Uterus (tissue), 4 donors: ENCODE results near the gene ANKK1. TPM values are rescaled to one million over a fixed set of nuclear protein-coding genes. Genes with fewer than 3 reads are reported as not detected.

Source experiments
- DNase-seq, 2 donors: peaks; one replicate each; pipeline ENCODE4 v3.0.0-alpha.2; 2019 to 2020
- H3K27ac ChIP-seq, 2 donors: fragments of 200-600 bp; sonication (generic); 1 replicate in 1 of 2; 2 replicates in 1 of 2; pipeline ENCODE4 v1.5.1; 2016 to 2018
- H3K27me3 ChIP-seq, 2 donors: fragments of 200-600 bp; sonication (generic); one replicate each; pipeline ENCODE4 v1.5.1; 2018 to 2019; ENCODE audit warnings: control low read depth in 1 of 2
- H3K36me3 ChIP-seq, 2 donors: fragments of 200-600 bp; sonication (generic); one replicate each; pipeline ENCODE4 v1.5.1; 2019; ENCODE audit warnings: control low read depth in 1 of 2
- H3K4me1 ChIP-seq, 2 donors: fragments of 200-600 bp; sonication (generic); one replicate each; pipeline ENCODE4 v1.5.1; 2018 to 2019; ENCODE audit warnings: control low read depth in 1 of 2
- H3K4me3 ChIP-seq, 2 donors: fragments of 200-600 bp; sonication (generic); 1 replicate in 1 of 2; 2 replicates in 1 of 2; pipeline ENCODE4 v1.5.1; 2018 to 2019; ENCODE audit warnings: mild to moderate bottlenecking in 1 of 2
- H3K9me3 ChIP-seq, 2 donors: fragments of 200-600 bp; sonication (generic); one replicate each; pipeline ENCODE4 v1.5.1; 2019; ENCODE audit warnings: control low read depth in 1 of 2
- POLR2A ChIP-seq, 2 donors: fragments of 450-650 bp; IDR thresholded peaks; one replicate each; pipeline ENCODE4 v1.6.1; 2016; ENCODE audit warnings: antibody characterized with exemption in 2 of 2, mild to moderate bottlenecking in 1 of 2, moderate library complexity in 1 of 2
- intact Hi-C: fragments of 100-400 bp; cut with DNase I; formaldehyde crosslinking; loops from one replicate; pipeline ENCODE4 v1.15.1; 2023; ENCODE audit warnings: low total_unique reads
- total RNA-seq, 4 donors: library from RNA; depleted of rRNA in 3 of 4; stranded (reverse); fragments of >200 nt in 3 of 4; gene quantifications; one replicate each; pipeline versions ENCODE4 v1.1.0 to v1.2.4, GENCODE V29; 2014 to 2023
- TF ChIP-seq, protein P1 (sequence below), 4 experiments: fragments of 200-600 bp in 2 of 4; fragments of 450-650 bp in 2 of 4; sonication (generic) in 2 of 4; IDR thresholded peaks; one replicate each; pipeline ENCODE4 v1.5.1; 2016 to 2019; ENCODE audit warnings: antibody characterized with exemption in 4 of 4, mild to moderate bottlenecking in 2 of 4, moderate library complexity in 1 of 4
- donor health status: DM: yes; HTN: yes; CAD: no.

Gene ANKK1
- total RNA-seq, 4 donors from 2014 or later: 0.41 to 1.0 TPM; not detected in 2

DNA sequence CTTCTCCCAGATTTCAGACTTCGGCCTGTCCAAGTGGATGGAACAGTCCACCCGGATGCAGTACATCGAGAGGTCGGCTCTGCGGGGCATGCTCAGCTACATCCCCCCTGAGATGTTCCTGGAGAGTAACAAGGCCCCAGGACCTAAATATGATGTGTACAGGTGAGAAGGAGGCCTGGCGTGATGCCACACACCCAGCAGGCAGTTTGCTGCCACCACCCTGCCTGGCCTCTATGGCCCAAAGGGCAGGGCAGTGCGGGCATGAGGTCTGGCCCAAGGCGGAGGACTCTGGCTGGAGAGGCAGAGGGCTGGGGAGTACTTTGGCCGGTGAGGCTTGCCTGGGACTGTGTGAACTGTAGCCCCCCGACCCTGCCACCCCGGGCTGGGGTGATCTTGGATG lies 7.3 kb downstream of the ANKK1 start:
- H3K4me1 ChIP-seq: no peaks in the 10 kb centered on the region
- H3K9me3 ChIP-seq: no peaks in the 10 kb centered on the region
- DNase-seq: no peak
- no peaks in the 10 kb centered on the region for H3K27me3 ChIP-seq
- intact Hi-C loops: no loop called here
- no peaks in the 10 kb centered on the region for H3K36me3 ChIP-seq
- H3K27ac ChIP-seq: no peak overlapping the region
- TF ChIP-seq POLR2A (IDR thresholded peaks at IDR 0.05): no peak
- TF ChIP-seq, protein P1, sequence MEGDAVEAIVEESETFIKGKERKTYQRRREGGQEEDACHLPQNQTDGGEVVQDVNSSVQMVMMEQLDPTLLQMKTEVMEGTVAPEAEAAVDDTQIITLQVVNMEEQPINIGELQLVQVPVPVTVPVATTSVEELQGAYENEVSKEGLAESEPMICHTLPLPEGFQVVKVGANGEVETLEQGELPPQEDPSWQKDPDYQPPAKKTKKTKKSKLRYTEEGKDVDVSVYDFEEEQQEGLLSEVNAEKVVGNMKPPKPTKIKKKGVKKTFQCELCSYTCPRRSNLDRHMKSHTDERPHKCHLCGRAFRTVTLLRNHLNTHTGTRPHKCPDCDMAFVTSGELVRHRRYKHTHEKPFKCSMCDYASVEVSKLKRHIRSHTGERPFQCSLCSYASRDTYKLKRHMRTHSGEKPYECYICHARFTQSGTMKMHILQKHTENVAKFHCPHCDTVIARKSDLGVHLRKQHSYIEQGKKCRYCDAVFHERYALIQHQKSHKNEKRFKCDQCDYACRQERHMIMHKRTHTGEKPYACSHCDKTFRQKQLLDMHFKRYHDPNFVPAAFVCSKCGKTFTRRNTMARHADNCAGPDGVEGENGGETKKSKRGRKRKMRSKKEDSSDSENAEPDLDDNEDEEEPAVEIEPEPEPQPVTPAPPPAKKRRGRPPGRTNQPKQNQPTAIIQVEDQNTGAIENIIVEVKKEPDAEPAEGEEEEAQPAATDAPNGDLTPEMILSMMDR (IDR thresholded peaks at IDR 0.05): no peak
- H3K4me3 ChIP-seq: no peak overlapping the region

DNA sequence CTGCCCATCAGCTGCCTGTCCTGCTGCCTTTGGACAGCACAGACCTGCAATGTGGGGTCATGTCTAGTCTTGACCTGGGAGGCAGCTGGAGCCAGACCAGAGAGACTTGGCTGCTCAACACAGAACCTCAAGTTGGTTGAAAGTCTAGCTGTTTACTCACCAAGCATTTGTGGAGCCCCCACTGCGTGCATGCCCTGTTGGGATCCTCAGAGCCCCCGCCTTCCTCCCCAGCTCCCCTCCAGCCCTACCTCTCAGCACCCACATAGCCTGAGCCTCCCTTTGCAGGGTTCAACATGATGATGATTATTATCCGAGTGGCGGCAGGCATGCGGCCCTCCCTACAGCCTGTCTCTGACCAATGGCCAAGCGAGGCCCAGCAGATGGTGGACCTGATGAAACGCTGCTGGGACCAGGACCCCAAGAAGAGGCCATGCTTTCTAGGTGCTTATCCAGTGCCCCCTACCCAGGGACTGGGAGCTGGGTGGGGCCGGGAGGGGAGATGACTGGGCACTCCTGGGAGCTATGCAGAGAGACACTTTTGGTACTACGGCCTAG lies 8.3 kb downstream of the ANKK1 start:
- Histone ChIP-seq H3K9me3 (no peaks in the 10 kb centered on the region), H3K27me3 (no peaks in the 10 kb centered on the region), H3K4me3 (no peak overlapping the region), H3K4me1 (no peaks in the 10 kb centered on the region), H3K27ac (no peak overlapping the region), H3K36me3 (no peaks in the 10 kb centered on the region)
- no peak for DNase-seq
- TF ChIP-seq POLR2A (IDR thresholded peaks at IDR 0.05): no peak
- TF ChIP-seq, protein P1 (IDR thresholded peaks at IDR 0.05): no peak
- intact Hi-C loops: no loop called here

- Histone ChIP-seq H3K4me3 (no peak overlapping the region), H3K9me3 (no peaks in the 10 kb centered on the region), H3K27me3 (no peaks in the 10 kb centered on the region), H3K27ac (no peak overlapping the region), H3K36me3 (no peaks in the 10 kb centered on the region), H3K4me1 (no peaks in the 10 kb centered on the region)
- TF ChIP-seq POLR2A (IDR thresholded peaks at IDR 0.05): no peak
- TF ChIP-seq, protein P1 (IDR thresholded peaks at IDR 0.05): no peak
- DNase-seq: no peak
- intact Hi-C loops: no loop called here
Observed at GRCh38 chr11:113396690-113397089, 9.1 kb downstream of the ANKK1 start.

- no peak overlapping the region for H3K27ac ChIP-seq
- no peaks in the 10 kb centered on the region for H3K9me3 ChIP-seq
- H3K36me3 ChIP-seq: no peaks in the 10 kb centered on the region
- TF ChIP-seq, protein P1 (IDR thresholded peaks at IDR 0.05): no peak
- TF ChIP-seq POLR2A (IDR thresholded peaks at IDR 0.05): no peak
- intact Hi-C loops: no loop called here
- H3K4me1 ChIP-seq: no peaks in the 10 kb centered on the region
- no peak overlapping the region for H3K4me3 ChIP-seq
- no peak for DNase-seq
- H3K27me3 ChIP-seq: no peaks in the 10 kb centered on the region
Observed at GRCh38 chr11:113397212-113397611, 9.6 kb downstream of the ANKK1 start.

DNA sequence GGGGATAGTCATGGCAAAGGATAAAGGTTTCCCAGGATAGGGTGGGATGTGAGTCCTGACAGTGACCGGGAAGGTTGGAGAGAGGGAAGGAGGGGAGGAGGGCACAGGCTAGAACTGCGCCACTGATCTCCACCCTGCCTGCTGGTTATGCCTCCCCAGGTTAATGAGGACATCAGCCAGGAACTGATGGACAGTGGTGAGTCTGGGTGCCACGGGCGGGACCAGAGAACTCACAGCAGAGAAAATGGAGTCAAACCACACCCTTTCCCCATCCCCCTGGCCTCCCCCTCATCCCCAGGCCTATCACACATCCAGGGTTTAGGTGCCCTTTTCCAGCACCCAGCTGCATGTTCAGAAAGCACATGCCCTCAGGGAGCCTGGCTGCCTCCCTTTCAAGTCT lies 10.2 kb downstream of the ANKK1 start:
- Histone ChIP-seq H3K4me1 (no peaks in the 10 kb centered on the region), H3K36me3 (no peaks in the 10 kb centered on the region), H3K27me3 (no peaks in the 10 kb centered on the region), H3K9me3 (no peaks in the 10 kb centered on the region), H3K4me3 (no peak overlapping the region), H3K27ac (no peak overlapping the region)
- DNase-seq: no peak
- intact Hi-C loops: no loop called here
- TF ChIP-seq, protein P1 (IDR thresholded peaks at IDR 0.05): no peak
- no peak for TF ChIP-seq POLR2A (IDR thresholded peaks at IDR 0.05)
